GM23338 (cell line): ENCODE results near the gene MTA1.

Experiments
- CREB1 ChIP-seq: fragments of 250-450 bp; sonication (Bioruptor Pico); IDR thresholded peaks from 2 replicates; pipeline ENCODE4 v1.5.0; 2020; ENCODE audit warnings: low read depth, mild to moderate bottlenecking, moderate library complexity
- EZH2 ChIP-seq: fragments of 200-600 bp; sonication (generic); IDR thresholded peaks from one replicate; pipeline ENCODE4 v1.8.0; 2017; ENCODE audit warnings: antibody characterized with exemption, mild to moderate bottlenecking, low read depth; ENCODE audit not compliant: unreplicated experiment
- EZH2phosphoT487 ChIP-seq: fragments of 200-600 bp; sonication (generic); IDR thresholded peaks from one replicate; pipeline ENCODE4 v1.8.1; 2018; ENCODE audit warnings: antibody characterized with exemption; ENCODE audit not compliant: unreplicated experiment
- JUNB ChIP-seq: IDR thresholded peaks from one replicate; pipeline ENCODE4 v1.6.1; 2016; ENCODE audit warnings: antibody characterized with exemption; ENCODE audit not compliant: unreplicated experiment
- NANOG ChIP-seq: IDR thresholded peaks from 2 replicates; pipeline ENCODE4 v1.6.1; 2016; ENCODE audit warnings: antibody characterized with exemption, borderline replicate concordance
- POLR2AphosphoS5 ChIP-seq: IDR thresholded peaks from 2 replicates; pipeline ENCODE4 v1.6.1; 2016; ENCODE audit warnings: antibody characterized with exemption, low read depth
- ZNF331 ChIP-seq: fragments of 250-450 bp; sonication (Bioruptor Pico); IDR thresholded peaks from 2 replicates; pipeline ENCODE4 v1.5.0; 2020; ENCODE audit warnings: low read depth, mild to moderate bottlenecking, moderate library complexity
- TF ChIP-seq, protein P1 (sequence below), 2 experiments: fragments of 200-600 bp in 1 of 2; sonication (generic) in 1 of 2; conservative IDR thresholded peaks; 2 replicates each; pipeline versions ENCODE4 v1.5.1 to v1.6.1; 2016 to 2017; ENCODE audit warnings: antibody characterized with exemption in 2 of 2, low read depth in 2 of 2, mild to moderate bottlenecking in 2 of 2, moderate library complexity in 1 of 2
- TF ChIP-seq, protein P2 (sequence below): IDR thresholded peaks from one replicate; pipeline ENCODE4 v1.6.1; 2018; ENCODE audit warnings: antibody characterized with exemption; ENCODE audit not compliant: unreplicated experiment

DNA sequence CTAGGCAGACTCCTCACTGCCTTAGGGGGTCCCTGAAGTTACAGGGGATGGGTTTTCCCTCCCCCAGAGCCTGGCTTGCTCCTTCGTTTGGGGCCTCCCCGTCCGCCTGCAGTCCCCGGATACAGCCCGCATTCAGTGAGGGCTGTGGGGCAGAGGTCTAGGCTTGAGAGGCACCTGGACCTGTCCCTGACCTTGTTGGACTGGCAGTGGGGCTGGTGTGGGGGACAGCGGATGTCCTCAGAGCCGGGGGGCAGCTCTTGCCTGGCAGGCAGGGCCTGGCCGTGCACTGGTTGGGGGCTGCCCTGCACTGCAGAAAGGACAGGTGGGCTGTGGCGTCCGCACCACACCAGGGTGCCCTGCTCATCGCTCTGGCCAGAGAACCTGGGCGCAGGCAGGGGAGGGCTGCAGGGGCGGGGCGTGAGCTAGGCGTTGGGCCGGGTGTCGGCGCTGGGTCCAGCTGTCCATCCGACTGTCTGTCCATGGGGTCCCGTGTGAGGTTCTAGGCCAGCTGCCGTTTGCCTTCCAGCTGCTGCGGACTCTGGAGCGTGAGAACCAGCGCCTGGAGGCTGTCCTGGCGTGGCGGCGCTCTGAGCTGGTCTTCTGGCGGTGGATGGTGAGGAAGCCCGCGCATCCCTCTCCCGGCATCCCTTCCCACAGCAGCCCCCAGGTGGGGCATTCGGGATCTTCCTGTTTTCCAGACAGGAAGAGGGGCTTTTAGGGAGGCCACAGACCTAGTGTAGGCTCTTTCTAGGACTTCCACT is 77.4 kb downstream of the MTA1 start:
- TF ChIP-seq EZH2 (no peak), POLR2AphosphoS5 (no peak), CREB1 (no peak), ZNF331 (CRISPR knock-in tag) (no peak), EZH2phosphoT487 (no peak), NANOG (no peak), JUNB (no peak)
- TF ChIP-seq, protein P1, sequence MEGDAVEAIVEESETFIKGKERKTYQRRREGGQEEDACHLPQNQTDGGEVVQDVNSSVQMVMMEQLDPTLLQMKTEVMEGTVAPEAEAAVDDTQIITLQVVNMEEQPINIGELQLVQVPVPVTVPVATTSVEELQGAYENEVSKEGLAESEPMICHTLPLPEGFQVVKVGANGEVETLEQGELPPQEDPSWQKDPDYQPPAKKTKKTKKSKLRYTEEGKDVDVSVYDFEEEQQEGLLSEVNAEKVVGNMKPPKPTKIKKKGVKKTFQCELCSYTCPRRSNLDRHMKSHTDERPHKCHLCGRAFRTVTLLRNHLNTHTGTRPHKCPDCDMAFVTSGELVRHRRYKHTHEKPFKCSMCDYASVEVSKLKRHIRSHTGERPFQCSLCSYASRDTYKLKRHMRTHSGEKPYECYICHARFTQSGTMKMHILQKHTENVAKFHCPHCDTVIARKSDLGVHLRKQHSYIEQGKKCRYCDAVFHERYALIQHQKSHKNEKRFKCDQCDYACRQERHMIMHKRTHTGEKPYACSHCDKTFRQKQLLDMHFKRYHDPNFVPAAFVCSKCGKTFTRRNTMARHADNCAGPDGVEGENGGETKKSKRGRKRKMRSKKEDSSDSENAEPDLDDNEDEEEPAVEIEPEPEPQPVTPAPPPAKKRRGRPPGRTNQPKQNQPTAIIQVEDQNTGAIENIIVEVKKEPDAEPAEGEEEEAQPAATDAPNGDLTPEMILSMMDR (conservative IDR thresholded peaks at IDR 0.05; ENCODE audit: low read depth in 2 of 2), result no peak
- TF ChIP-seq, protein P2, sequence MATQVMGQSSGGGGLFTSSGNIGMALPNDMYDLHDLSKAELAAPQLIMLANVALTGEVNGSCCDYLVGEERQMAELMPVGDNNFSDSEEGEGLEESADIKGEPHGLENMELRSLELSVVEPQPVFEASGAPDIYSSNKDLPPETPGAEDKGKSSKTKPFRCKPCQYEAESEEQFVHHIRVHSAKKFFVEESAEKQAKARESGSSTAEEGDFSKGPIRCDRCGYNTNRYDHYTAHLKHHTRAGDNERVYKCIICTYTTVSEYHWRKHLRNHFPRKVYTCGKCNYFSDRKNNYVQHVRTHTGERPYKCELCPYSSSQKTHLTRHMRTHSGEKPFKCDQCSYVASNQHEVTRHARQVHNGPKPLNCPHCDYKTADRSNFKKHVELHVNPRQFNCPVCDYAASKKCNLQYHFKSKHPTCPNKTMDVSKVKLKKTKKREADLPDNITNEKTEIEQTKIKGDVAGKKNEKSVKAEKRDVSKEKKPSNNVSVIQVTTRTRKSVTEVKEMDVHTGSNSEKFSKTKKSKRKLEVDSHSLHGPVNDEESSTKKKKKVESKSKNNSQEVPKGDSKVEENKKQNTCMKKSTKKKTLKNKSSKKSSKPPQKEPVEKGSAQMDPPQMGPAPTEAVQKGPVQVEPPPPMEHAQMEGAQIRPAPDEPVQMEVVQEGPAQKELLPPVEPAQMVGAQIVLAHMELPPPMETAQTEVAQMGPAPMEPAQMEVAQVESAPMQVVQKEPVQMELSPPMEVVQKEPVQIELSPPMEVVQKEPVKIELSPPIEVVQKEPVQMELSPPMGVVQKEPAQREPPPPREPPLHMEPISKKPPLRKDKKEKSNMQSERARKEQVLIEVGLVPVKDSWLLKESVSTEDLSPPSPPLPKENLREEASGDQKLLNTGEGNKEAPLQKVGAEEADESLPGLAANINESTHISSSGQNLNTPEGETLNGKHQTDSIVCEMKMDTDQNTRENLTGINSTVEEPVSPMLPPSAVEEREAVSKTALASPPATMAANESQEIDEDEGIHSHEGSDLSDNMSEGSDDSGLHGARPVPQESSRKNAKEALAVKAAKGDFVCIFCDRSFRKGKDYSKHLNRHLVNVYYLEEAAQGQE, result no peak
